PC-3 (cell line): ENCODE data around the gene DNM3. TPM values are rescaled to one million over a fixed set of nuclear protein-coding genes. Genes with fewer than 3 reads are reported as not detected.
A peak's percentile ranks its signal among the peaks of the same experiment; 100 is the strongest.

ENCODE experiments used
- ATAC-seq: fragments of 200-7000 bp; cut with Tn5 transposase; 2 replicates; pipeline ENCODE4 v1.9.1; 2020; ENCODE audit warnings: mild to moderate bottlenecking, moderate library complexity
- BruUV-seq: library from RNA; stranded (reverse); fragments of 400-500 nt; replicated peaks from 2 replicates; lab custom pipeline; 2021; lab: Mats Ljungman, UMichigan
- CTCF ChIA-PET: fragments of 300-600 bp; sonication (Branson Sonifier 250); formaldehyde crosslinking; loops from one replicate; lab custom pipeline; 2022; ENCODE audit warnings: antibody characterized with exemption; lab: Charles Lee
- POLR2A ChIA-PET: fragments of 300-600 bp; sonication (Branson Sonifier 250); formaldehyde crosslinking; loops from one replicate; lab custom pipeline; 2022; ENCODE audit warnings: antibody characterized with exemption; ENCODE audit not compliant: unreplicated experiment; lab: Charles Lee
- DNase-seq: peaks from one replicate; pipeline ENCODE4 v3.0.0-alpha.2; 2015
- H2AFZ ChIP-seq: fragments of 300-600 bp; sonication (generic); 2 replicates; pipeline ENCODE4 v1.6.0; 2016; ENCODE audit warnings: antibody characterized with exemption, low read length
- H3F3A ChIP-seq: fragments of 300-600 bp; sonication (generic); one replicate; pipeline ENCODE4 v1.6.0; 2017; ENCODE audit warnings: antibody characterized with exemption, low read length, control low read depth, mild to moderate bottlenecking; ENCODE audit not compliant: unreplicated experiment
- H3K27ac ChIP-seq: fragments of 300-600 bp; sonication (generic); 2 replicates; pipeline ENCODE4 v1.5.1; 2016; ENCODE audit warnings: mild to moderate bottlenecking, low read length
- H3K27me3 ChIP-seq: fragments of 300-600 bp; sonication (generic); 2 replicates; pipeline ENCODE4 v1.6.1; 2016; ENCODE audit warnings: low read length, mixed read lengths
- H3K36me3 ChIP-seq: fragments of 300-600 bp; sonication (generic); 2 replicates; pipeline ENCODE4 v1.6.1; 2016; ENCODE audit warnings: low read depth, mixed run types, low read length, mixed read lengths
- H3K4me1 ChIP-seq: fragments of 300-600 bp; sonication (generic); 2 replicates; pipeline ENCODE4 v1.5.1; 2016; ENCODE audit warnings: low read length; ENCODE audit not compliant: insufficient read depth
- H3K4me2 ChIP-seq: fragments of 300-600 bp; sonication (generic); 2 replicates; pipeline ENCODE4 v1.6.0; 2016; ENCODE audit warnings: low read length
- H3K4me3 ChIP-seq: fragments of 300-600 bp; sonication (generic); 2 replicates; pipeline ENCODE4 v1.5.1; 2016; ENCODE audit warnings: mild to moderate bottlenecking, low read length, mixed read lengths
- H3K79me2 ChIP-seq: fragments of 300-600 bp; sonication (generic); 2 replicates; pipeline ENCODE4 v1.6.1; 2017; ENCODE audit warnings: low read length, mixed read lengths
- H3K9ac ChIP-seq: fragments of 300-600 bp; sonication (generic); 2 replicates; pipeline ENCODE4 v1.6.0; 2016; ENCODE audit warnings: mild to moderate bottlenecking, low read length
- H3K9me2 ChIP-seq: fragments of 300-600 bp; sonication (generic); replicated peaks from 2 replicates; pipeline ENCODE4 v1.6.1; 2016; ENCODE audit warnings: mixed run types, low read length, mixed read lengths
- H3K9me3 ChIP-seq: fragments of 300-600 bp; sonication (generic); 2 replicates; pipeline ENCODE4 v1.6.1; 2016; ENCODE audit warnings: low read length, mixed read lengths
- H4K20me1 ChIP-seq: fragments of 300-600 bp; sonication (generic); 2 replicates; pipeline ENCODE4 v1.6.1; 2016; ENCODE audit warnings: low read length, mixed read lengths
- CTCF ChIP-seq: fragments of 300-600 bp; sonication (generic); conservative IDR thresholded peaks from 2 replicates; pipeline ENCODE4 v1.5.1; 2017; ENCODE audit warnings: antibody characterized with exemption, low read depth, mild to moderate bottlenecking, low read length
- EZH2 ChIP-seq: fragments of 300-600 bp; sonication (generic); IDR thresholded peaks from one replicate; pipeline ENCODE4 v1.6.1; 2017; ENCODE audit warnings: antibody characterized with exemption, mild to moderate bottlenecking, low read length; ENCODE audit not compliant: unreplicated experiment
- EZH2phosphoT487 ChIP-seq: fragments of 300-600 bp; sonication (generic); IDR thresholded peaks from 2 replicates; pipeline ENCODE4 v1.6.1; 2018; ENCODE audit warnings: mild to moderate bottlenecking, antibody characterized with exemption, low read length, borderline replicate concordance
- intact Hi-C: fragments of 100-400 bp; cut with micrococcal nuclease; formaldehyde crosslinking; loops from 2 replicates; pipeline ENCODE4 v1.9.0; 2023
- total RNA-seq: library from RNA; depleted of rRNA; stranded (reverse); fragments of >200 nt; gene quantifications from 2 replicates; pipeline ENCODE4 v1.2.3, GENCODE V29; 2014

The DNM3 gene
- total RNA-seq, 1 experiment from 2014 or later, result 0.98 TPM

- CTCF ChIA-PET, result no interaction called here
- no TSS peak for BruUV-seq
These were observed 124.5 kb downstream of the DNM3 start for GRCh38 chr1:171965777-171966176.

GRCh38 chr1:171966426-171967220, 125.3 kb downstream of the DNM3 start:
- H3K36me3 ChIP-seq, result no peaks in the 10 kb centered on the region
- no peaks in the 10 kb centered on the region for H3K79me2 ChIP-seq
- ChIA-PET CTCF (no interaction called here), POLR2A (no interaction called here)
- no TSS peak for BruUV-seq
- peaks cover 50% of the 10 kb centered on the region for H3K27me3 ChIP-seq
- no peaks in the 10 kb centered on the region for H3F3A ChIP-seq
- DNase-seq (peak; percentile 19), ATAC-seq (no peak)
- intact Hi-C loops, result no loop called here
- H3K9me2 ChIP-seq, result no peaks in the 10 kb centered on the region
- TF ChIP-seq CTCF (no peak), EZH2 (no peak), EZH2phosphoT487 (no peak)
- H2AFZ ChIP-seq, result no peak overlapping the region
- no peaks in the 10 kb centered on the region for H4K20me1 ChIP-seq
- H3K4me1 ChIP-seq, result no peaks in the 10 kb centered on the region
- H3K4me2 ChIP-seq, result no peak overlapping the region
- no peak overlapping the region for H3K4me3 ChIP-seq
- no peaks in the 10 kb centered on the region for H3K9me3 ChIP-seq
- no peak overlapping the region for H3K9ac ChIP-seq
- H3K27ac ChIP-seq, result no peak overlapping the region

More at GRCh38 chr1:171965777-171966176, 124.5 kb downstream of the DNM3 start:
- intact Hi-C loops, result no loop called here
- no peak overlapping the region for H3K4me2 ChIP-seq
- TF ChIP-seq CTCF (no peak), EZH2phosphoT487 (no peak), EZH2 (no peak)
- ATAC-seq, result no peak
- H3F3A ChIP-seq, result no peaks in the 10 kb centered on the region
- peaks cover 49% of the 10 kb centered on the region for H3K27me3 ChIP-seq
- POLR2A ChIA-PET, result no interaction called here
- no peaks in the 10 kb centered on the region for H3K79me2 ChIP-seq
- no peak for DNase-seq
- H3K36me3 ChIP-seq, result no peaks in the 10 kb centered on the region
- H3K9me2 ChIP-seq, result no peaks in the 10 kb centered on the region
- no peak overlapping the region for H3K4me3 ChIP-seq
- H4K20me1 ChIP-seq, result no peaks in the 10 kb centered on the region
- no peak overlapping the region for H3K27ac ChIP-seq
- no peak overlapping the region for H2AFZ ChIP-seq
- H3K4me1 ChIP-seq, result no peaks in the 10 kb centered on the region
- no peaks in the 10 kb centered on the region for H3K9me3 ChIP-seq
- H3K9ac ChIP-seq, result no peak overlapping the region

GRCh38 chr1:171969226-171969625, 127.9 kb downstream of the DNM3 start:
- POLR2A ChIA-PET, result no interaction called here
- Histone ChIP-seq H3K27me3 (peaks cover 62% of the 10 kb centered on the region), H3K79me2 (no peaks in the 10 kb centered on the region), H3K4me3 (no peak overlapping the region), H3K9me2 (no peaks in the 10 kb centered on the region), H3K36me3 (no peaks in the 10 kb centered on the region), H3F3A (no peaks in the 10 kb centered on the region), H3K4me1 (no peaks in the 10 kb centered on the region), H2AFZ (no peak overlapping the region), H4K20me1 (no peaks in the 10 kb centered on the region), H3K9ac (no peak overlapping the region), H3K9me3 (no peaks in the 10 kb centered on the region), H3K4me2 (no peak overlapping the region), H3K27ac (no peak overlapping the region)
- BruUV-seq, result no TSS peak
- intact Hi-C loops, result no loop called here
- CTCF ChIA-PET, result no interaction called here
- ATAC-seq (no peak), DNase-seq (no peak)
- TF ChIP-seq EZH2 (no peak), CTCF (no peak)
